GM21526 (cell line): ENCODE measurements around the gene CCSER2.
A peak's percentile ranks its signal among the peaks of the same experiment; 100 is the strongest.
"Not testable (repeated sequence)": the region's sequence is repeated elsewhere in the genome, so short reads cannot be mapped to it uniquely, and the experiment has no call there.

ENCODE experiments used
- ATAC-seq: cut with Tn5 transposase; IDR thresholded peaks from one replicate; pipeline ENCODE4 v1.9.1; 2021; ENCODE audit warnings: moderate library complexity; ENCODE audit not compliant: unreplicated experiment, low FRiP score

Gene CCSER2

DNA sequence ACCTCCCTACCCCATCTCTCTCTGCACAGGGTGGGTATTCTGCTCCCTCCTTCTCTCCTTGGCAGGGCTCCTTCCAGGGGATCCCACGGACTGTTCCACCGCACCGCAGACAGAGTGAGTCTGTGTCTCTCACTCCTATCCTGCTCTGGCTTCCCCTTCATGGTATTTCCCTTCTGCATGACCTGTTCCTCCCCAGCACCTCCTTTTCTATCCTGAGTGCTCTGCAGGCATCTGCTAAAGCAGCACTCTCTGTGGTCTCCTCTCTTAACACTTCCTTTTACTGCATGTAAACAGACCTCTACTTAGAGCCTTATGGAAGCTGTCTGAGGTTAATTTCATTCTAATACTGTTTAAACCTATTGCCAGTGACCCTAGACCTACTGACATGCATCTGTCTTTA is 171.5 kb downstream of the CCSER2 start:
- ATAC-seq, result no peak

GRCh38 chr10:84510121-84510520 is 181.7 kb downstream of the CCSER2 start:
- no peak for ATAC-seq

- no peak for ATAC-seq
Measured at GRCh38 chr10:84511106-84511505, 182.7 kb downstream of the CCSER2 start.

GRCh38 chr10:84511709-84512285 is 183.4 kb downstream of the CCSER2 start:
- no peak for ATAC-seq

- no peak for ATAC-seq
Measured at GRCh38 chr10:84517554-84517953, 189.2 kb downstream of the CCSER2 start.

- ATAC-seq, result no peak
Measured at GRCh38 chr10:84519235-84519634, 190.8 kb downstream of the CCSER2 start.

- ATAC-seq, result no peak
Measured at GRCh38 chr10:84521013-84521412, 192.6 kb downstream of the CCSER2 start.

- ATAC-seq, result no peak
Measured at GRCh38 chr10:84521468-84521867, 193.1 kb downstream of the CCSER2 start.

DNA sequence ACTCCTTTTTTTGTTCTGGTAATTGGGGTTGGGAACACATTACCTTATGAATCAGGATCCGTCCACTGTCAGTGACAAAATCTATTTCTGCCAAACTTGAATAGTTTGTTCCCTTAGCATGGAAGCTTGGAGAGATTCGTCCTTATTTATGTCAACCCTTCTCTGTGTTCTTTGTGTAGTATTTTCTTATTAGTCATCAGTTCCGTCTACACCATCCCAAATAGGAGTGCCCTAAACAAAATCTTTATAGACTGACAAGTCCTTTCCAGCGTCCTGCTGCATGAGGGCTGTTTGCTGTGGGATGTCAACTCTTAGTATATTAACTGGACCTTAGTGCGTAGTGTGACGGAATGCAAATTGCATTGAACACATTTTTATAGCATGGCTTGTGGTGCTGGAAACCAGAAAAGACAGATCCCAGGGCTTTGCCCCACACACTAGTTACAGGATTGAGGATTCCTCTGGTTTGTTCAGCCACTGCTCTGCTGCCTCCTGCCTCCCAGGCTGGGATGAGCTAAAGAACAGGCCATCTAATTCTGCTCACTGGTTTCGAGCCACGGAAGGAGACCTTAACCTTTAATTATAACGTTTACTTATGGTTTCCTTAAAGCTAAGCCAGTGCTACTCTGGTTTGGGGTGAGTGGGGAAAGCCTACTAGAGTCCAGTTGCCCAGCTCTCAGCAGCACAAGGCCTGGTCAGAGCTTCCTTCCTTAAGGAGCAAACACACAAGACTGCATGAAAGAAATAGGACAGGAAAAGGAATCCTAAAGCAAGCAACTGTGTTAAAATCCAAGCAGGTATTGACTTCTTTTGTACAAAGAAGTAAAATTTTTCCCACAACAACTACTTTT is 194.4 kb downstream of the CCSER2 start:
- ATAC-seq, result no peak

DNA sequence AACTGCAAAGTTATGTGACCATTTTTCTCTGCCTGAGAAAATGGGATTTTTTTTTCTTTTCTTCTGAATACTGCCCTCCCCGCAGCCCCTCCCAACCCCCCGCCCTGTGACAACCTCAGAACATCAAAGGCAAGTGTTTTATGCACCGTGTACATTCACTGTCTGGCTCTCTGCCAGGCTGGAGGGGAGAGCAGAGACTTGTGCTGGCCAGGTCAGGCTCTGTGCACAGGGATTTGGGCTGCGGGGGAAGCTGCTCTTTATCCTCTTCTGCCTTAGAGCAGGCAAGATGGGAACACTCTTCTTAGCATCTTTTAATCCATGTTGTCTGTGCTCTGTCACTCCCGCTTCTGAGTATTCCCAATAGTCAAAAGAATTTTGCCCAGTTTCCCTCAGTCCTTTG is 195.1 kb downstream of the CCSER2 start:
- ATAC-seq, result no peak

GRCh38 chr10:84524435-84524834 is 196.0 kb downstream of the CCSER2 start:
- no peak for ATAC-seq

- no peak for ATAC-seq
Measured at GRCh38 chr10:84525120-84525806, 196.9 kb downstream of the CCSER2 start.

DNA sequence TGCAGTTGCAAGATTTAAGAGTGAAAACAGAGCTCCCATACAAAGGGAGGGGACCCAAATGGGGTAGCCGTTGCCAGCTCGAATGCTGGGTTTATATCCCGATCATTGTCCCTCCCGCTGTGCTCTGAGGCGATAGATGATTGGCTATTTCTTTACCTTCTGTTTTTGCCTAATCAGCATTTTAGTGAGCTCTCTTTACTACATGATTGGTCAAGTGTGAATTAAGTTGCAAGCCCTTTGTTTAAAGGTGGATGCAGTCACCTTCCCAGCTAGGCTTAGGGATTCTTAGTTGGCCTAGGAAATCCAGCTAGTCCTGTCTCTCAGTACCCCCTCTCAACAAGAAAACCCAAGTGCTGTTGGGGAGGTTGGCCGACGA is 197.4 kb downstream of the CCSER2 start:
- not testable (repeated sequence) for ATAC-seq

DNA sequence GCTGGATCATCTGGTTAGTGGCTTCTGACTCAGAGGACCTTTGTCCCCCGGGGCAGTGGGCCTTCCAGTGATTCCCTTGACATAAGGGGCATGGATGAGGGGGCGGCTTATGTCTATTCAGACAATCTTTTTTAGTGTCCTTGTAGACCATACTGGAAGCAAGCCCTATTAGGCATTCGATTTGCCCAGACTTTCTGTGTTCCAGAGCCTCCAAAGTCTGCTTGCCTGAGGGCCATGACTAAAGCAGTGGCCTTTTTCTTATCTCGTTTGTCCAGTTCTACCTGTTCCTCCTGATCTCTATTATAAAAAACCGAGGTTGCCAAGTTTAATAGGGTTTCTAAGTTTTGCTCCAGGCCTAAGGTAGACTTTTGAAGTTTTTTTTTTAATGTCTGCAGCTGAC is 199.0 kb downstream of the CCSER2 start:
- ATAC-seq, result not testable (repeated sequence)

GRCh38 chr10:84528526-84528925 is 200.1 kb downstream of the CCSER2 start:
- ATAC-seq, result not testable (repeated sequence)

GRCh38 chr10:84530724-84531325 is 202.4 kb downstream of the CCSER2 start:
- ATAC-seq, result no peak

GRCh38 chr10:84531396-84531795 is 203.0 kb downstream of the CCSER2 start:
- no peak for ATAC-seq

GRCh38 chr10:84534168-84534567 is 205.8 kb downstream of the CCSER2 start:
- ATAC-seq, result no peak

GRCh38 chr10:84537447-84537931 is 209.1 kb downstream of the CCSER2 start:
- ATAC-seq, result peak; percentile 69

GRCh38 chr10:84538036-84538435 is 209.6 kb downstream of the CCSER2 start:
- ATAC-seq, result no peak

DNA sequence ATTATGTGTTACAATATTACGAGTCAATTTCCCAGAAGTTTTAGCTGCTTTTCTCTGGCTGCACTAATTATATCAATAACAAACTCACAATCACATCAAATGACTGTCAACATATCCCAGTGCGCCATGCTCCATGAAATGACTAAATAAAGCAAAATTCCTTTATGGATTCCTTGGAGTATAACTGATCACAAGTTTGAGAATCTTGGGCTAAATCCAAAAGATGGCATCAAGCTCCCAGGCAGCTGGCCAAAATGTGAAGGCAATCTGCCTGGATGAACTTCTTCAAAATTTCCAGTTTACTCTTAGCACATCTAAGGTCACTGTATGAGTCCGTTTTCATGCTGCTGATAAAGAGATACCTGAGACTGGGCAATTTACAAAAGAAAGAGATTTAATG is 210.8 kb downstream of the CCSER2 start:
- no peak for ATAC-seq
